GM19239 (cell line): ENCODE measurements around the gene PTGDR2.

Experiments used
- DNase-seq: peaks from one replicate; pipeline ENCODE4 v3.0.0; 2011; ENCODE audit warnings: low spot score; ENCODE audit not compliant: insufficient read length
- FAIRE-seq: peaks from 2 replicates; lab custom pipeline; 2011; peaks lifted over from hg19 to GRCh38; lab: Jason Lieb, UNC

Gene PTGDR2

DNA sequence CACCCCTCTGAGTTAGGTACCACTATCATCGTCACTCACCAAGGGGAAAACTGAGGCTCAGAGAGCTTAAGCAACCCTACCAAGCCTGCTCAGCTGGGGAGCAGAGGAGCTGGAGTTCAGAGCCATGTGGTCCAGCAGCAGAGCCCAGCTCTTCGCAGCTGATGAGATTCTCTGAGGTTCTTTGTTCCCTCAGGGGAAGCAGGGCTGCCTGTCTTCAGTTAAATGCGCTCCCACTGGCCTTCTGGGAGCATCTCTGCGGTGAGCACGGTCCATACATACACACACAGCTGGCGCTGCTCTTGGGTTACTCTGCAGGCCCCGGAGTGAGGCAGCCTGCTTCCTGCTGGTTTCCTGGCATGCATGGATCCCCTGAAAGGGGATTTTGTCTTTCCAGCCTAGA lies 5.2 kb upstream of the PTGDR2 start:
- no peak for FAIRE-seq

DNA sequence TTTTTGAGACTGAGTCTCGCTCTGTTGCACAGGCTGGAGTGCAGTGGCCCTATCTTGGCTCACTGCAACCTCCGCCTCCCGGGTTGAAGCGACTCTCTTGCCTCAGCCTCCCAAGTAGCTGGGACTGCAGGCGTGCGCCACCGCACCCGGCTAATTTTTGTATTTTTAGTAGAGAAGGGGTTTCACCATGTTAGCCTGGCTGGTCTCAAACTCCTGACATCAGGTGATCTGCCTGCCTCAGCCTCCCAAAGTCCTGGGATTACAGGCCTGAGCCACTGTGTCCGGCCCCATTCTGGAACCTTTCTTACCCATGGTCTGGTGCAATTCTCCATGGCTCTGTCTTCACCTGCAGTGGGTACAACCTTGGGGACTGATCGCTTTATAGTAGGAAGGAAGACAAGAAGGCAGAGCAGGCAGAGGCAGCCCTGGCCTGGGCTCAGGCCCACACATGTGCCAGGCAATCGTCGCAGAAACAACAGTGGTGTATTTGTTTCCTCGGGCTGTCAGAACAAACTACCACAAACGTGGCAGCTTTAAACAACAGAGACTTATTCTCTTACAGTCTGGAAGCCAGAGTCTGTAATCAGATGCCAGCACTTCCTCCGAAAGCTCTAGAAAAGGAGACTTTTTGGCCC lies 4.0 kb upstream of the PTGDR2 start:
- no peak for DNase-seq
- FAIRE-seq = no peak

More for the DNA sequence above, 5.2 kb upstream of the PTGDR2 start:
- no peak for DNase-seq

DNA sequence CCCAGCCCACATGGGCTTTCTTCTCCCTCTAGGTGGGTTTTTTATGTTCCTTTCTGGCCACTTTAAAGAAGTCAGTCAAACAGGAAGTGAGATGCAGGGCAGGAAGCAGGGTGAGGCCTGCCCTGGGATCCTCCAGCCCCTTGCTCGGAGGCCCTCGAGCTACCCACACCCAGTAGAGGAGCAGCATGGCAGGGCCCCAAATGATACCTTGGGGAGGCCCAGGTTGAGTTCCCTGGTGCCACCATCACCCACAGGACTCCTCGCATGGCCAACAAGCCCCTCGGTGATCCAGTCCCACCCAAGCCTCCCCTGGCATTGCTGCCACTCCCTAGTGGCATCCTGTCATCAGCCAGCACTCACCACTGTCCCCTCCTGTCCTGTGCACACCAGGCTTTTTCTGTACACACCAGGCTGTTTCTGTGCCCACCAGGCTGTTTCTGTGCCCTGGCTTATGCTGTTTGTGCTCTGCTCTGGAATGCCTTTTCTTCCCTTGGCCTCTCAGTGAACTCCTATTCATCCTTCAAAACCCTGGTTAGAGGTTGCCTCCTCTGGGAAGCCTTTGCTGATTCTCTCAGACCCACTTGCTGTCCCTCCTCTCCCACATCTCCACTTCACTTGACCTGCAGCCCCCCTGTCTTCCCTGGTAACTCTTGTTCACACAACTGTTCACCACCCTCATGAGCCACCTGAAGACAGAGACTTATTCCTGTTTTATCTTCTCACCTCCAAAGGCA lies 3.1 kb upstream of the PTGDR2 start:
- DNase-seq (no peak), FAIRE-seq (no peak)

GRCh38 chr11:60858236-60858635 lies 2.5 kb upstream of the PTGDR2 start:
- DNase-seq (no peak), FAIRE-seq (no peak)

GRCh38 chr11:60857378-60858232 lies 1.9 kb upstream of the PTGDR2 start:
- DNase-seq = no peak
- FAIRE-seq = no peak

- no peak for FAIRE-seq
- DNase-seq = no peak
These were observed 664 bp downstream of the PTGDR2 start for GRCh38 chr11:60854847-60855725.

- no peak for FAIRE-seq
- no peak for DNase-seq
These were observed 1.5 kb downstream of the PTGDR2 start for GRCh38 chr11:60854140-60854846.

GRCh38 chr11:60852982-60853950 lies 2.5 kb downstream of the PTGDR2 start:
- FAIRE-seq (no peak), DNase-seq (no peak)

DNA sequence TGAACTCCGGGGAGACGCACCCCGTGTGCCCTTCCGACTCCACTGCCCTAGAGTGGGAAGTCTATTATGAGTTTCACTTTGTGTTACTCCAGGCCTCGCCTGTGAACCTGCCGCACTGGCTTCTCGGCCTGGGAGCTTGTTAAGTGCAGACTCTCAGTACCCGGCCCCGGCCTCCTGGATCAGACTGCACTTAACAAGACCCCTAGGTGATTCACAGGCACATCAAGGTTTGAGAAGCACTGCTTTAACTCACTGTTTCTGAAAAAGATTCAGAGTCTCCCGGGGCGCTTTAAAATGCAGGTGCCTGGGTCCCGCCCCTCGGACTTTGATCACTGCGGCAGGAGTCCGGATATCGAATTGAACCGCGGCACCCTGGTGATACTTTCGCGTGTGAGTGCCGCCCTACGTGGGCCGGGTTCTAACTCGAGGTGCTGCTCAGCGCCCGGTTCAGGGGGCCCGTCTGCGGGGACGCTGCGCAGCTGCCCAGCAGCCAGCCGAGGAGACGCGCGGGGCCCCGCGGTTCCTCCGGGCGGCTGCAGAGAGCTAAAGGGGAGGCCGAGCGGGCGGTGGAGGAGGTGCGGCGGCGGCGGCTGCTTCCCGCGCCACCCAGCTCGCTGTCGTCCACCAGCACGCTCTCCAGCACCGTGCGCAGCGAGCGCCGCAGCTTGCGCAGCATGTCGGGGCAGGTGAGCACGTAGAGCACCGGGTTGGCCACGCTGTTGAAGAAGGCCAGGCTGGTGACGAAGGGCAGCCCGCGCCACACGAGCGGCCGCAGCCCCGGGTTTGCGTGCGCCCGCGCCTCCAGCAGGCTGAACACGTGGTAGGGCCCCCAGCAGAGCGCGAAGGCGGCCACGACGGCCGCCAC lies 3.4 kb downstream of the PTGDR2 start:
- DNase-seq (no peak), FAIRE-seq (no peak)

DNA sequence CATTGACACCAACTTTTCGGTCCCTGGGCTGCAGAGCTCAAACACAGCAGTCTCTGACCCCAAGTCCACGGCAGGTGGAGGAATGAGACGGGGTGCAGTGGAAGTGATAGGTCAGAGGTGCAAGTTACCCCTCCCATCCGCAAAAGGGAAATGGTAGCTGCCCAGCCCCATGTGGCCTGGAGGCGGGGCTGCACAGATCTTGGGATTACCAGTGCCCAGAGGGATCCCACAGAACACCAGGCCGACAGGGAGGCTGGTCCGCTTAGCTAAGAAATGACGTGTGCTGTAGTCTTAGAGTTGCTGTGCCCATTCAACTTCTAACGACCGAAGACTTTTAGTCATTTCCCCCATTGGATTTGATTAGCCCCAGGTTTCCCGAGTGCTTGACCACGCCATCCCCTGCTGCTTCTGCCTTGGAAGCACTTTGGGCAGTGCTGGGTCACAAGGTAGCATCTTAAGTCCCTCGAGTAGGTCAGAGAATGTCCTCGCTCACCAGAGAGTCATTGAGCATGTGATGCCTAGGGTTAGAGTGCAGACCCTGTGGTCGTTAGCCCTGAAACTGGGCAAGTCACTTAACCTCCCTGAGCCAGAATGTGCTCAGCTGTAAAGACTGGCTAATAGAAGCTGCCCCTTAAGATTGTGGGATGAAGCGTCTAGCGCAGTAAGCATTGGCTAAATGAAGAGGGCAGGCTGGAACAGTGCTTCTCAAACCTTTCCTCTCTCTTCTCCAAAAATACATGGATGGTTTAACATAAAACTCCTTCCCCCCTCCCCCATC lies 4.2 kb downstream of the PTGDR2 start:
- FAIRE-seq (no peak), DNase-seq (no peak)

GRCh38 chr11:60849641-60850520 lies 5.9 kb downstream of the PTGDR2 start:
- no peak for FAIRE-seq

GRCh38 chr11:60848714-60849151 lies 7.0 kb downstream of the PTGDR2 start:
- no peak for DNase-seq
- no peak for FAIRE-seq

More at GRCh38 chr11:60849641-60850520, 5.9 kb downstream of the PTGDR2 start:
- no peak for DNase-seq

DNA sequence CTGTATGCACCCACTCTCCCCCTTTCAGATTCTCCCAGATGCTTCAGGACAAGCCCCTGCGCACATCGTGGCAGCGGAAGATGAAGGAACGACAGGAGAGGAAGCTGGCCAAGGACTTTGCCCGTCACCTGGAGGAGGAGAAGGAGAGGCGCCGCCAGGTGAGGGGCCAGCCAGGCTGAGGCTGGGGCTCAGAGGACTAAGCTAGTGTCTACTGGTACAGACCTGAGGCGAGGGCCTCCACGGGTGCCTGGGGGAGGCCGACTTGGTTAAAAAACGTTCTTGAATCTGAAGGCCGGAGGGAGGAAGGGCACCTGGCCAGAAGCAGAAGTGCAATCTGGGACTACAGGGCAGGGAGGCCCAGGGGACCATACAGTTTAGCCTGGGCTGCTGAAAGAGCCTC lies 7.9 kb downstream of the PTGDR2 start:
- FAIRE-seq = no peak
- no peak for DNase-seq

GRCh38 chr11:60847281-60847680 lies 8.5 kb downstream of the PTGDR2 start:
- FAIRE-seq = no peak

GRCh38 chr11:60845338-60845737 lies 10.4 kb downstream of the PTGDR2 start:
- DNase-seq (no peak), FAIRE-seq (no peak)

More at GRCh38 chr11:60847281-60847680, 8.5 kb downstream of the PTGDR2 start:
- no peak for DNase-seq

DNA sequence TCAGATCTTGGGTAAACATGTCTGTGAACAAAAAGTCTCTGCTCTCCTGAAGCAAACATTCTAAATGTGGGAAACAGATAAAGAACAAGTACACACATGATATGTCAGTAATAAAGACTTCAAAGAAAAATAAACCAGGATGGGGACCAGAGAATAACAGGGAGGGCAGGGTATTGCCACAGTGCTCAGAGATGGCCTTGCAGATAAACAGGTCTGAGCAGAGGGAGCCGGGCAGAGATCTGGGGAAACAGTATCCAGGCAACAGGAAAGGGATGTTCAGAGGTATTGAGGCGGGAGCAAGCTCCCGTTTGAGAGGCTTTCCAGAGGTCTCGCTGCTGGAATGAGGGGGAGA lies 10.9 kb downstream of the PTGDR2 start:
- DNase-seq = no peak
- no peak for FAIRE-seq
